ENCODE measurements around the gene MACROD2.

Gene MACROD2

GRCh38 chr20:15439551-15439950 is 1444.2 kb downstream of the MACROD2 start:
- DNase-seq: no peak

- no peak for DNase-seq
Measured at GRCh38 chr20:15440049-15440820, 1444.9 kb downstream of the MACROD2 start.

GRCh38 chr20:15445056-15445840 is 1449.9 kb downstream of the MACROD2 start:
- DNase-seq: no peak

- no peak for DNase-seq
Measured at GRCh38 chr20:15446373-15446772, 1451.1 kb downstream of the MACROD2 start.

- DNase-seq: no peak
Measured at GRCh38 chr20:15447549-15447948, 1452.2 kb downstream of the MACROD2 start.

- DNase-seq: no peak
Measured at GRCh38 chr20:15449061-15449460, 1453.7 kb downstream of the MACROD2 start.

GRCh38 chr20:15451241-15451640 is 1455.9 kb downstream of the MACROD2 start:
- no peak for DNase-seq

- no peak for DNase-seq
Measured at GRCh38 chr20:15455279-15455678, 1460.0 kb downstream of the MACROD2 start.

- no peak for DNase-seq
Measured at GRCh38 chr20:15461938-15462337, 1466.6 kb downstream of the MACROD2 start.

- DNase-seq: no peak
Measured at GRCh38 chr20:15475483-15475882, 1480.2 kb downstream of the MACROD2 start.

- no peak for DNase-seq
Measured at GRCh38 chr20:15476186-15476585, 1480.9 kb downstream of the MACROD2 start.

GRCh38 chr20:15476781-15477180 is 1481.5 kb downstream of the MACROD2 start:
- no peak for DNase-seq

- DNase-seq: no peak
Measured at GRCh38 chr20:15482525-15482924, 1487.2 kb downstream of the MACROD2 start.

- DNase-seq: no peak
Measured at GRCh38 chr20:15485519-15485918, 1490.2 kb downstream of the MACROD2 start.

- no peak for DNase-seq
Measured at GRCh38 chr20:15487030-15487429, 1491.7 kb downstream of the MACROD2 start.

GRCh38 chr20:15487682-15488081 is 1492.4 kb downstream of the MACROD2 start:
- DNase-seq: no peak

GRCh38 chr20:15491575-15491974 is 1496.3 kb downstream of the MACROD2 start:
- no peak for DNase-seq

GRCh38 chr20:15494851-15495250 is 1499.5 kb downstream of the MACROD2 start:
- no peak for DNase-seq

- no peak for DNase-seq
Measured at GRCh38 chr20:15496501-15497039, 1501.3 kb downstream of the MACROD2 start.

- DNase-seq: no peak
Measured at GRCh38 chr20:15498926-15499325, 1503.6 kb downstream of the MACROD2 start.

- no peak for DNase-seq
Measured at GRCh38 chr20:15506311-15506710, 1511.0 kb downstream of the MACROD2 start.

GRCh38 chr20:15507151-15507550 is 1511.8 kb downstream of the MACROD2 start:
- no peak for DNase-seq

- no peak for DNase-seq
Measured at GRCh38 chr20:15511551-15511950, 1516.2 kb downstream of the MACROD2 start.

- DNase-seq: no peak
Measured at GRCh38 chr20:15512916-15513315, 1517.6 kb downstream of the MACROD2 start.

All from HCEC 1CT (cell line).